ENCODE results near the gene SEC24D.

- no peak for TF ChIP-seq SIN3A (IDR thresholded peaks at IDR 0.05; ENCODE audit: borderline replicate concordance, insufficient read depth, low read depth, low read length)
- TF ChIP-seq, protein P1, sequence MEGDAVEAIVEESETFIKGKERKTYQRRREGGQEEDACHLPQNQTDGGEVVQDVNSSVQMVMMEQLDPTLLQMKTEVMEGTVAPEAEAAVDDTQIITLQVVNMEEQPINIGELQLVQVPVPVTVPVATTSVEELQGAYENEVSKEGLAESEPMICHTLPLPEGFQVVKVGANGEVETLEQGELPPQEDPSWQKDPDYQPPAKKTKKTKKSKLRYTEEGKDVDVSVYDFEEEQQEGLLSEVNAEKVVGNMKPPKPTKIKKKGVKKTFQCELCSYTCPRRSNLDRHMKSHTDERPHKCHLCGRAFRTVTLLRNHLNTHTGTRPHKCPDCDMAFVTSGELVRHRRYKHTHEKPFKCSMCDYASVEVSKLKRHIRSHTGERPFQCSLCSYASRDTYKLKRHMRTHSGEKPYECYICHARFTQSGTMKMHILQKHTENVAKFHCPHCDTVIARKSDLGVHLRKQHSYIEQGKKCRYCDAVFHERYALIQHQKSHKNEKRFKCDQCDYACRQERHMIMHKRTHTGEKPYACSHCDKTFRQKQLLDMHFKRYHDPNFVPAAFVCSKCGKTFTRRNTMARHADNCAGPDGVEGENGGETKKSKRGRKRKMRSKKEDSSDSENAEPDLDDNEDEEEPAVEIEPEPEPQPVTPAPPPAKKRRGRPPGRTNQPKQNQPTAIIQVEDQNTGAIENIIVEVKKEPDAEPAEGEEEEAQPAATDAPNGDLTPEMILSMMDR (IDR thresholded peaks at IDR 0.05) = no peak
These were observed 36.3 kb upstream of the SEC24D start for GRCh38 chr4:118872181-118872580.

Measured in Panc1 (cell line).